Endodermal cell (in vitro differentiated cells): ENCODE measurements around the gene CDSN. TPM values are rescaled to one million over a fixed set of nuclear protein-coding genes. Genes with fewer than 3 reads are reported as not detected.

ENCODE experiments used
- total RNA-seq, 2 donors: library from RNA; stranded (reverse); fragmentation: NEBNext Ultra II Directional in 1 of 2; extraction: Animal tissue kit (Norgen Biotek cat#: 25700) in 1 of 2; gene quantifications; 2 replicates in 1 of 2; 3 replicates in 1 of 2; pipeline ENCODE4 v1.2.1, GENCODE V29; 2021

The CDSN gene
- total RNA-seq, 2 donors from 2014 or later: not detected

Other genes with a start within 250 kb of the CDSN start
- 100 to 1,000 TPM; 140 to 151 TPM for gene DDR1, start 235.9 kb downstream of the CDSN start, total RNA-seq
- gene GTF2H4, start 212.2 kb downstream of the CDSN start, total RNA-seq: 10 to 100 TPM; 60.0 to 67.9 TPM
- 10 to 100 TPM; 39.4 to 52.5 TPM for gene VARS2, start 206.2 kb downstream of the CDSN start, total RNA-seq
- gene SFTA2, start 188.3 kb downstream of the CDSN start, total RNA-seq: not detected
- gene MUCL3, start 179.5 kb downstream of the CDSN start, total RNA-seq: under 1 TPM; 0.18 TPM
- gene MUC21, start 136.7 kb downstream of the CDSN start, total RNA-seq: not detected
- not detected for gene MUC22, start 110.0 kb downstream of the CDSN start, total RNA-seq
- gene C6orf15, start 7.9 kb downstream of the CDSN start, total RNA-seq: not detected
- gene PSORS1C1, start 5.6 kb downstream of the CDSN start, total RNA-seq: 1 to 10 TPM; 1.1 to 1.2 TPM
- not detected for gene PSORS1C2, start 18.6 kb upstream of the CDSN start, total RNA-seq
- 10 to 100 TPM; 56.5 to 73.6 TPM for gene CCHCR1, start 37.4 kb upstream of the CDSN start, total RNA-seq
- 10 to 100 TPM; 10.8 to 12.5 TPM for gene TCF19, start 38.1 kb upstream of the CDSN start, total RNA-seq
- gene POU5F1, start 50.2 kb upstream of the CDSN start, total RNA-seq: 100 to 1,000 TPM; 106 to 687 TPM
- gene HLA-C, start 151.6 kb upstream of the CDSN start, total RNA-seq: 100 to 1,000 TPM; 248 to 442 TPM
- gene HLA-B, start 236.7 kb upstream of the CDSN start, total RNA-seq: 1,000 to 10,000 TPM in 1 of 2 donors, 100 to 1,000 TPM in 1; 194 to 1,067 TPM